Body of pancreas (tissue), 4 donors: ENCODE results near the gene HOXD4.

Experiments
- POLR2A ChIP-seq, 3 donors: fragments of 450-650 bp; IDR thresholded peaks; one replicate each; pipeline ENCODE4 v1.6.1; 2016; ENCODE audit warnings: antibody characterized with exemption in 3 of 3, mild to moderate bottlenecking in 2 of 3
- TF ChIP-seq, protein P1 (sequence below), 7 experiments: fragments of 450-650 bp in 4 of 7; fragments of 200-600 bp in 3 of 7; sonication (generic) in 3 of 7; IDR thresholded peaks; one replicate each; pipeline ENCODE4 v1.5.1; 2016 to 2019; ENCODE audit warnings: antibody characterized with exemption in 7 of 7

DNA sequence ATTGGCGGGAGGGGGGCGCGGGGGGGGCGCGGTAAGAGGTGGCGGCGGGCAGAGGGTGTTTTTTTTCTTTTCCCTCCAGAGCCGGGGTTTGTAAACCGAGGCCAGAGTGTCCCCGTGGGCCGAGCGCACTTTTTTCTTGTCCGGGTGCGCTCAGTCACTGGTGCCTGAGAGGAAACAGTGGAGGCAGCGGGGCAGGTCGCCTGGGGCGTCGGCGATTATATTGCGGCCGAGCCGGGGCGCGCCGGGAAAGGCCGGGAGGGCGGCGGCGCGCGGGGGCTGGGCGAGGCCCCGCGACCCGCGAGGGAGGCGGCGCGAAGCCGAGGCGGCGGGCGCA lies 21.6 kb upstream of the HOXD4 start:
- TF ChIP-seq, protein P1, sequence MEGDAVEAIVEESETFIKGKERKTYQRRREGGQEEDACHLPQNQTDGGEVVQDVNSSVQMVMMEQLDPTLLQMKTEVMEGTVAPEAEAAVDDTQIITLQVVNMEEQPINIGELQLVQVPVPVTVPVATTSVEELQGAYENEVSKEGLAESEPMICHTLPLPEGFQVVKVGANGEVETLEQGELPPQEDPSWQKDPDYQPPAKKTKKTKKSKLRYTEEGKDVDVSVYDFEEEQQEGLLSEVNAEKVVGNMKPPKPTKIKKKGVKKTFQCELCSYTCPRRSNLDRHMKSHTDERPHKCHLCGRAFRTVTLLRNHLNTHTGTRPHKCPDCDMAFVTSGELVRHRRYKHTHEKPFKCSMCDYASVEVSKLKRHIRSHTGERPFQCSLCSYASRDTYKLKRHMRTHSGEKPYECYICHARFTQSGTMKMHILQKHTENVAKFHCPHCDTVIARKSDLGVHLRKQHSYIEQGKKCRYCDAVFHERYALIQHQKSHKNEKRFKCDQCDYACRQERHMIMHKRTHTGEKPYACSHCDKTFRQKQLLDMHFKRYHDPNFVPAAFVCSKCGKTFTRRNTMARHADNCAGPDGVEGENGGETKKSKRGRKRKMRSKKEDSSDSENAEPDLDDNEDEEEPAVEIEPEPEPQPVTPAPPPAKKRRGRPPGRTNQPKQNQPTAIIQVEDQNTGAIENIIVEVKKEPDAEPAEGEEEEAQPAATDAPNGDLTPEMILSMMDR (IDR thresholded peaks at IDR 0.05) = no peak
- no peak for TF ChIP-seq POLR2A (IDR thresholded peaks at IDR 0.05)
